K562 (cell line): ENCODE results near the gene SPATA3. TPM values are rescaled to one million over a fixed set of nuclear protein-coding genes. Genes with fewer than 3 reads are reported as not detected.

ENCODE experiments used
- ATAC-seq: fragments of 200-7000 bp; cut with Tn5 transposase; 3 replicates; pipeline ENCODE4 v1.9.1; 2020; ENCODE audit warnings: moderate library complexity
- BruUV-seq: library from RNA; stranded (reverse); fragments of 400-500 nt; replicated peaks from 2 replicates; lab custom pipeline; 2021; lab: Mats Ljungman, UMichigan
- CTCF ChIA-PET: fragments of 300-600 bp; formaldehyde crosslinking; extraction: SDS; loops from one replicate; lab custom pipeline; 2021; ENCODE audit warnings: low intra/inter-chr PET ratio; lab: Yijun Ruan, JAX
- POLR2A ChIA-PET: fragments of 300-600, 350-650 bp; sonication (Branson Sonifier 250); formaldehyde crosslinking; extraction: SDS; loops from one replicate; lab custom pipeline; 2021; ENCODE audit warnings: antibody characterized with exemption, inconsistent platforms; lab: Yijun Ruan, JAX
- DNase-seq, 4 experiments: peaks; one replicate each; pipeline versions ENCODE4 v3.0.0 to v3.0.0-alpha.2; 2011 to 2018; ENCODE audit warnings: low spot score in 3 of 4, mixed read lengths in 3 of 4; ENCODE audit errors: extremely low read depth in 1 of 4
- FAIRE-seq: peaks from 2 replicates; lab custom pipeline; 2011; peaks lifted over from hg19 to GRCh38; lab: Jason Lieb, UNC
- H2AFZ ChIP-seq: 2 replicates; pipeline ENCODE4 v1.6.0; 2011; ENCODE audit warnings: low read depth, low read length, control low read depth, inconsistent platforms
- H3K27ac ChIP-seq: fragments of 200-600 bp; 3 replicates; pipeline ENCODE4 v1.8.0; 2011; ENCODE audit warnings: low read depth, mild to moderate bottlenecking, control low read depth, inconsistent platforms, low read length, moderate library complexity, mixed read lengths; ENCODE audit errors: extremely low read depth
- H3K27me3 ChIP-seq, 2 experiments: fragments of 300-600 bp in 1 of 2; 2 replicates in 1 of 2; 3 replicates in 1 of 2; pipeline versions ENCODE4 v1.6.0 to v1.8.0; 2011; ENCODE audit warnings: inconsistent platforms in 2 of 2, low read length in 2 of 2, mild to moderate bottlenecking in 1 of 2, mixed read lengths in 1 of 2, moderate library complexity in 1 of 2; ENCODE audit not compliant: control insufficient read depth in 2 of 2, insufficient read depth in 2 of 2
- H3K36me3 ChIP-seq: fragments of 300-600 bp; 3 replicates; pipeline ENCODE4 v1.8.0; 2011; ENCODE audit warnings: mild to moderate bottlenecking, low read length, inconsistent platforms; ENCODE audit not compliant: control insufficient read depth, insufficient read depth
- H3K4me1 ChIP-seq, 2 experiments: fragments of 200-600 bp in 1 of 2; replicated peaks in 1 of 2; 2 replicates in 1 of 2; 3 replicates in 1 of 2; pipeline versions ENCODE4 v1.5.1 to v1.8.0; 2011; ENCODE audit warnings: inconsistent platforms in 2 of 2, low read length in 2 of 2, mild to moderate bottlenecking in 1 of 2, mixed read lengths in 1 of 2, moderate library complexity in 1 of 2; ENCODE audit not compliant: control insufficient read depth in 2 of 2, insufficient read depth in 2 of 2
- H3K4me2 ChIP-seq: 2 replicates; pipeline ENCODE4 v1.6.1; 2011; ENCODE audit warnings: low read length, control low read depth, inconsistent platforms, mixed read lengths; ENCODE audit not compliant: insufficient read depth
- H3K4me3 ChIP-seq: fragments of 200-600 bp; sonication (generic), shearing (Covaris generic); 2 replicates; pipeline ENCODE4 v1.5.1; 2016; ENCODE audit warnings: control low read depth, inconsistent platforms
- H3K79me2 ChIP-seq: fragments of 200-600 bp; 3 replicates; pipeline ENCODE4 v1.8.0; 2011; ENCODE audit warnings: low read length, inconsistent platforms; ENCODE audit not compliant: control insufficient read depth, insufficient read depth
- H3K9ac ChIP-seq, 2 experiments: 2 replicates each; pipeline versions ENCODE4 v1.6.0 to v1.6.1; 2011; ENCODE audit warnings: low read depth in 2 of 2, low read length in 2 of 2, control low read depth in 1 of 2, inconsistent platforms in 1 of 2, mild to moderate bottlenecking in 1 of 2, mixed read lengths in 1 of 2; ENCODE audit not compliant: insufficient read depth in 1 of 2
- H3K9me1 ChIP-seq: one replicate; pipeline ENCODE4 v1.6.0; 2011; ENCODE audit warnings: inconsistent platforms, mild to moderate bottlenecking, low read length, moderate library complexity; ENCODE audit not compliant: control insufficient read depth, insufficient read depth
- H3K9me3 ChIP-seq: replicated peaks from 2 replicates; pipeline ENCODE4 v1.5.1; 2011; ENCODE audit warnings: low read depth, low read length, inconsistent platforms; ENCODE audit not compliant: control insufficient read depth, insufficient read depth
- H4K20me1 ChIP-seq: replicated peaks from 2 replicates; pipeline ENCODE4 v1.6.1; 2011; ENCODE audit warnings: low read length, inconsistent platforms, mixed read lengths; ENCODE audit not compliant: control insufficient read depth, insufficient read depth
- ATF1 ChIP-seq, 2 experiments: fragments of 450-650 bp in 1 of 2; IDR thresholded peaks; 2 replicates each; pipeline ENCODE4 v1.6.1; 2016; ENCODE audit warnings: missing compliant biosample characterization in 1 of 2, missing genetic modification characterization in 1 of 2
- DDX20 ChIP-seq: fragments of 450-650 bp; IDR thresholded peaks from 2 replicates; pipeline ENCODE4 v1.6.1; 2016; ENCODE audit warnings: missing genetic modification characterization, low read depth, mild to moderate bottlenecking, missing compliant biosample characterization, moderate library complexity
- LEF1 ChIP-seq: fragments of 450-650 bp; IDR thresholded peaks from 2 replicates; pipeline ENCODE4 v1.6.1; 2016; ENCODE audit warnings: mild to moderate bottlenecking
- MED1 ChIP-seq: sonication (generic); formaldehyde crosslinking; IDR thresholded peaks from 2 replicates; pipeline ENCODE4 v1.8.1; 2023; ENCODE audit warnings: missing genetic modification reagents, borderline replicate concordance
- MTA3 ChIP-seq: fragments of 450-650 bp; formaldehyde crosslinking; IDR thresholded peaks from 2 replicates; pipeline ENCODE4 v1.6.1; 2017; ENCODE audit warnings: mild to moderate bottlenecking, borderline replicate concordance
- SOX6 ChIP-seq: fragments of 450-650 bp; IDR thresholded peaks from 2 replicates; pipeline ENCODE4 v1.6.1; 2014; ENCODE audit warnings: mild to moderate bottlenecking
- SRSF3 ChIP-seq: fragments of 200-400 bp; formaldehyde crosslinking; IDR thresholded peaks from 2 replicates; pipeline ENCODE4 v1.6.1; 2016; ENCODE audit warnings: mild to moderate bottlenecking, low read length, moderate library complexity; ENCODE audit not compliant: insufficient read depth
- ZNF124 ChIP-seq: sonication (generic); formaldehyde crosslinking; IDR thresholded peaks from 2 replicates; pipeline ENCODE4 v1.8.1; 2022; ENCODE audit warnings: missing genetic modification reagents
- ZNF444 ChIP-seq: fragments of 250-450 bp; sonication (Bioruptor Pico); IDR thresholded peaks from 2 replicates; pipeline ENCODE4 v1.4.0; 2020; ENCODE audit warnings: mild to moderate bottlenecking, moderate library complexity
- WGBS: fragments of 100-300 bp; shearing (Covaris generic); methylation state at CpG from one replicate; pipeline ENCODE4 v1.1.6; 2016; ENCODE audit warnings: low coverage, mixed read lengths; ENCODE audit not compliant: insufficient coverage; ENCODE audit errors: missing lambda C conversion rate; 5-methylcytosine and 5-hydroxymethylcytosine counted together
- in situ Hi-C: fragments of 300-500 bp; cut with MboI; formaldehyde crosslinking; loops from 4 replicates; pipeline ENCODE4 v1.15.0; 2018; ENCODE audit warnings: inconsistent platforms, mixed read lengths
- intact Hi-C: fragments of 100-400 bp; cut with micrococcal nuclease; formaldehyde crosslinking; loops from 2 replicates; pipeline ENCODE4 v1.14.2; 2022
- polyA plus RNA-seq, 8 experiments: library from polyadenylated mRNA; depleted of rRNA in 4 of 8; stranded (reverse) in 5 of 8; unstranded in 3 of 8; fragments of >200 nt; fragmentation: Nextera tagmentation in 2 of 8; fragmentation: Illumina TruSeq in 1 of 8; extraction: Ambion mirVana in 2 of 8; extraction: Trizol in 1 of 8; gene quantifications; 2 replicates each; pipeline versions ENCODE4 v1.2.1 to v1.2.3, GENCODE V29; 2011 to 2014; ENCODE audit warnings: inconsistent platforms in 1 of 8, missing spikeins in 1 of 8
- total RNA-seq, 7 experiments: library from RNA; depleted of rRNA in 6 of 7; stranded (reverse); fragments of >200 nt in 6 of 7; fragmentation: Illumina TruSeq in 2 of 7; extraction: Trizol in 2 of 7; gene quantifications; 2 replicates each; pipeline versions ENCODE4 v1.2.1 to v1.2.3, GENCODE V29; 2011 to 2021; ENCODE audit warnings: low replicate concordance in 1 of 7
- TF ChIP-seq, protein P1 (sequence below): fragments of 450-650 bp; formaldehyde crosslinking; IDR thresholded peaks from 2 replicates; pipeline ENCODE4 v1.4.0; 2020; ENCODE audit warnings: mild to moderate bottlenecking, moderate library complexity
- TF ChIP-seq, protein P2 (sequence below): sonication (generic); formaldehyde crosslinking; IDR thresholded peaks from 2 replicates; pipeline ENCODE4 v1.8.1; 2023; ENCODE audit warnings: mild to moderate bottlenecking, missing genetic modification reagents, moderate library complexity

The SPATA3 gene
- total and polyA plus RNA-seq, 9 of the 15 experiments (the other 6 are each of a cell fraction or from before 2014, with no cell fraction given) = not detected

DNA sequence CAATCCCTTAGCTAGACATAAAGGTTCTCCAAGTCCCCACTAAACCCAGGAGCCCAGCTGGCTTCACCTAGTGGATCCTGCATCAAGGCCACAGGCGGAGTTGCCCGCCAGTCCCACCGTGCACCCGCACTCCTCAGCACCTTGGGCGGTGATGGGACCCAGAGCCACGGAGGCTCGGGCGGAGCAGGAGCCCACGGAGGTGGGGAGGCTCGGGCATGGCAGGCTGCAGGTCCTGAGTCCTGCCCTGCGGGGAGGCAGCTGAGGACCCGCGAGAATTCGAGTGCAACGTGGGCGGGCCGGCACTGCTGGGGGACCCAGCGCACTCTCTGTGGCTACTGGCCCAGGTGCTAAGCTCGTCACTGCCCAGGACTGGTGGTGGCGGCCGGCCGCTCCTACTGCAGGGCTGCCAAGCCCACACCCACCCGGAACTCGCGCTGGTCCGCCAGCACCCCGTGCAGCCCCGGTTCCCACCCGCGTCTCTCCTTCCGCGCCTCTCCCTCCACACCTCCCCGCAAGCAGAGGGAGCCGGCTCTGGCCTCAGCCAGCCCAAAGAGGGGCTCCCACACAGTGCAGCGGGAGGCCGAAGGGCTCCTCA is 31.7 kb upstream of the SPATA3 start:
- H2AFZ ChIP-seq = no peak overlapping the region
- no peak overlapping the region for H3K9ac ChIP-seq
- H3K4me2 ChIP-seq = no peak overlapping the region
- ATAC-seq (no peak), FAIRE-seq (no peak), DNase-seq (no peak)
- ChIA-PET POLR2A (interaction anchor here (0.6 kb wide), 2 partner anchors 24 to 915 kb away, joined by 3 read pairs; no protein-coding TSS in a partner anchor), CTCF (no interaction called here)
- no peak overlapping the region for H3K4me3 ChIP-seq
- peaks cover 0 to 8% of the 10 kb centered on the region in 2 experiments; a peak in 2 of 5 replicates for H3K27me3 ChIP-seq
- no peak overlapping the region for H3K27ac ChIP-seq
- H3K9me3 ChIP-seq = no peaks in the 10 kb centered on the region; the same call in 1 of the 2 replicates
- no peaks in the 10 kb centered on the region for H3K36me3 ChIP-seq
- no peaks in the 10 kb centered on the region for H4K20me1 ChIP-seq
- H3K79me2 ChIP-seq = no peaks in the 10 kb centered on the region
- WGBS = 17% methylated on average over 12 of the region's 36 CpGs
- intact Hi-C loops (no loop called here), in situ Hi-C loops (no loop called here)
- no TSS peak for BruUV-seq
- H3K4me1 ChIP-seq = peaks cover 0 to 5% of the 10 kb centered on the region in 2 experiments; a peak in 2 of 5 replicates
- TF ChIP-seq, protein P1, sequence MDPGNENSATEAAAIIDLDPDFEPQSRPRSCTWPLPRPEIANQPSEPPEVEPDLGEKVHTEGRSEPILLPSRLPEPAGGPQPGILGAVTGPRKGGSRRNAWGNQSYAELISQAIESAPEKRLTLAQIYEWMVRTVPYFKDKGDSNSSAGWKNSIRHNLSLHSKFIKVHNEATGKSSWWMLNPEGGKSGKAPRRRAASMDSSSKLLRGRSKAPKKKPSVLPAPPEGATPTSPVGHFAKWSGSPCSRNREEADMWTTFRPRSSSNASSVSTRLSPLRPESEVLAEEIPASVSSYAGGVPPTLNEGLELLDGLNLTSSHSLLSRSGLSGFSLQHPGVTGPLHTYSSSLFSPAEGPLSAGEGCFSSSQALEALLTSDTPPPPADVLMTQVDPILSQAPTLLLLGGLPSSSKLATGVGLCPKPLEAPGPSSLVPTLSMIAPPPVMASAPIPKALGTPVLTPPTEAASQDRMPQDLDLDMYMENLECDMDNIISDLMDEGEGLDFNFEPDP = no peak
- TF ChIP-seq DDX20 (tag) (no peak), MTA3 (no peak), LEF1 (no peak), SOX6 (no peak), ATF1 (CRISPR knock-in tag; IDR thresholded peaks at IDR 0.05) (no peak), ATF1 (tag; IDR thresholded peaks at IDR 0.05) (no peak), MED1 (CRISPR knock-in tag) (no peak), ZNF124 (no peak), SRSF3 (no peak), ZNF444 (CRISPR knock-in tag) (no peak)
- TF ChIP-seq, protein P2, sequence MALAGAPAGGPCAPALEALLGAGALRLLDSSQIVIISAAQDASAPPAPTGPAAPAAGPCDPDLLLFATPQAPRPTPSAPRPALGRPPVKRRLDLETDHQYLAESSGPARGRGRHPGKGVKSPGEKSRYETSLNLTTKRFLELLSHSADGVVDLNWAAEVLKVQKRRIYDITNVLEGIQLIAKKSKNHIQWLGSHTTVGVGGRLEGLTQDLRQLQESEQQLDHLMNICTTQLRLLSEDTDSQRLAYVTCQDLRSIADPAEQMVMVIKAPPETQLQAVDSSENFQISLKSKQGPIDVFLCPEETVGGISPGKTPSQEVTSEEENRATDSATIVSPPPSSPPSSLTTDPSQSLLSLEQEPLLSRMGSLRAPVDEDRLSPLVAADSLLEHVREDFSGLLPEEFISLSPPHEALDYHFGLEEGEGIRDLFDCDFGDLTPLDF (CRISPR knock-in tag) = no peak
- H3K9me1 ChIP-seq = no peaks in the 10 kb centered on the region
